NT2/D1 (cell line): ENCODE results near the gene PTPN6.

Experiments used
- YY1 ChIP-seq: IDR thresholded peaks from 2 replicates; pipeline ENCODE4 v1.6.1; 2011; ENCODE audit not compliant: insufficient read length, insufficient read depth
- ZNF274 ChIP-seq: IDR thresholded peaks from 2 replicates; pipeline ENCODE4 v1.6.1; 2011; ENCODE audit warnings: mild to moderate bottlenecking, low read depth, low read length

DNA sequence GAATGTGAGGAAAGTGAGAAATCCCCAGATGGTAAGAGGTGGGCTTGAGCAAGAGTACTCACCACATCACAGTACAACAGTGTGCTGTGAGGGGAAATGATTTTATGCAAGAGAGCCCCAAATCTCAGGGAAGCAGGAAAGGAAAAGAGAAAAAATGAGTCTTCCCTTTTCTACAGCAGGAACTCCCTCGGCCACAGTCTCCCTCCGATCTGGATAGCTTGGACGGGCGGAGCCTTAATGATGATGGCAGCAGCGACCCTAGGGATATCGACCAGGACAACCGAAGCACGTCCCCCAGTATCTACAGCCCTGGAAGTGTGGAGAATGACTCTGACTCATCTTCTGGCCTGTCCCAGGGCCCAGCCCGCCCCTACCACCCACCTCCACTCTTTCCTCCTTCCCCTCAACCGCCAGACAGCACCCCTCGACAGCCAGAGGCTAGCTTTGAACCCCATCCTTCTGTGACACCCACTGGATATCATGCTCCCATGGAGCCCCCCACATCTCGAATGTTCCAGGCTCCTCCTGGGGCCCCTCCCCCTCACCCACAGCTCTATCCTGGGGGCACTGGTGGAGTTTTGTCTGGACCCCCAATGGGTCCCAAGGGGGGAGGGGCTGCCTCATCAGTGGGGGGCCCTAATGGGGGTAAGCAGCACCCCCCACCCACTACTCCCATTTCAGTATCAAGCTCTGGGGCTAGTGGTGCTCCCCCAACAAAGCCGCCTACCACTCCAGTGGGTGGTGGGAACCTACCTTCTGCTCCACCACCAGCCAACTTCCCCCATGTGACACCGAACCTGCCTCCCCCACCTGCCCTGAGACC lies 15.6 kb upstream of the PTPN6 start:
- TF ChIP-seq ZNF274 (no peak), YY1 (no peak)
